ENCODE data around the gene CCDC9B.

The CCDC9B gene

GRCh38 chr15:40334941-40335795, 5.6 kb downstream of the CCDC9B start:
- FAIRE-seq, result no peak
- no peak for DNase-seq (ENCODE audit: insufficient read length, low spot score)
- no peak for TF ChIP-seq POLR2A (IDR thresholded peaks at IDR 0.05; ENCODE audit: low read depth, low read length)

DNA sequence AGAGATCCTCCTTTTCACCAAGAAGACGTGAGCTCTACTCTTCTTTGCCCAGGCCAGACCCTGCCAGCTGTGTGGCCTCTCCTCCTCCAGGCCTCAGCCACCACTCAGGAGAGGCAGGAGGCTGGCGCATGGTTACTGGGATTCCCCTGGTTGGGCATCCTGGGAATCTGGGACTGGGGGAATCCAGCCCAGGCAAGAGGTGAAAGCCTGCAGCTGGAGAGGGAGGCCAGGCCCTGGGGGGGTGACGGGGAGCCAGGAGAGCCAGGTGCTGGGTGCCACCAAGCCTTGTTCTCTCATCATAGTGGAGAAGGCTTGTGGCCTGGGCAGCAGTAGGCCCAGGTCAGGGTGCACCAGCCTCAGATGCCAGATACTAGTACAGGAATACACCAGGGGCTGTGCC, 6.2 kb downstream of the CCDC9B start:
- FAIRE-seq (no peak), DNase-seq (ENCODE audit: insufficient read length, low spot score) (no peak)
- TF ChIP-seq POLR2A (IDR thresholded peaks at IDR 0.05; ENCODE audit: low read depth, low read length), result no peak

DNA sequence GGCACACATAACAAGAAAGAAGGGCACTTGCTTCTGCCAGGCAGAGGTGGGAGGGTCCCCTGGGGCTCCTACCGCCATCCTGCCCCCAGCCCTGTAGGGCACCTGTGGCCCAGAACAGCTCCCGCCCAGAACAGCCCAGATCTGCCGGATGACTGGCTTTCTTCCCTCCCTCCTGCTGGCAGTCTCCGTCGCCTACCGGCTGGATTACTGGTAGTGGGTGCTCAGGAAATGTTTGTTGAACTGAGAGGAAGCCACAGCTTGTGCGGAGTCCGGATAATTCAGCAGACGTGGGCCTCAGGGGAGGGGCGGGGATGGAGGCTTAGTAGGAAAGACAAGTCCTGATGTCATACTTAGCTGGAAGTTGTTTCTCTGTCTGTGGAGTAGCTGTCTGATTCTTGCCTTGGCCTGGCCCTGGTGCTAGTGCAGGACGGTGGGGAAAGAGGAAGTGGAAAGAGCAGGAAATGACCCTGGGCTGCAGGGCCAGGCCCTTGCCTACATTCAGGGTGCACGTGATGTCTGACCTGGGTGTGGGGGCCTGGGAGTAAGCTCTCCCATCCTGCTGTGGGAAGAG, 6.7 kb downstream of the CCDC9B start:
- TF ChIP-seq POLR2A (IDR thresholded peaks at IDR 0.05; ENCODE audit: low read depth, low read length), result no peak
- FAIRE-seq (no peak), DNase-seq (ENCODE audit: insufficient read length, low spot score) (no peak)

DNA sequence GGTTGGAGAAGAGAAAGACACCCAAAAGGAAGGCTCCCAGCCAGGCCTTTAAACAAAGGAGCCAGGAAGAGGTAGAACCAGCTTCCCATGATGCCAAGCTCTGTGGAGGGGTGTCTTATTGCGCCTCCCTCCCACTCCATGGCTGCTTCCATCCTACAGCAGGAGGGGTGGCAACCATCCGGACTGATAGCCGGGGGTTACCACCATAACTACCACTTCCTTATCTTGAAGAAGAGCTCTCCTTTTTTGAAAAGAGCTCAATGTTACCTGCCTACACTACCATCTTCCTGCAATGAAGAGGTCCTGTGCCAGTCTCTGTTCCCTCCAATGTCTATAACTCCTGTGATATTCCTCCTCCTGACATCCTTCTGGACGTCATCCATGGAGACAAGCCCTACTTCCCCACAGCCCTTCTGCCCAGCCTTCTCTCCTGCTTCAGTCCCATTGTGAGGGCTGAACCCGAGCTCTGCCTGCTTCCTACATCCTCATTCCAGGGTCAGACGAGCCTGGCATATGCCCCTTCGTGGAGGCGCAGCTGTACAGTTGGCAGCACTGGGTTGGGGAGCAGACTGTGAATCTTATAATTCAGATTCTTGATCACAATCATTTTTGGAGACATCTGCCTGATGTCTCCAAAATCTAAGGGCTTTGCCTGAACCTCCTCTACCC, 8.5 kb downstream of the CCDC9B start:
- DNase-seq (ENCODE audit: insufficient read length, low spot score) (no peak), FAIRE-seq (no peak)
- no peak for TF ChIP-seq POLR2A (IDR thresholded peaks at IDR 0.05; ENCODE audit: low read depth, low read length)

DNA sequence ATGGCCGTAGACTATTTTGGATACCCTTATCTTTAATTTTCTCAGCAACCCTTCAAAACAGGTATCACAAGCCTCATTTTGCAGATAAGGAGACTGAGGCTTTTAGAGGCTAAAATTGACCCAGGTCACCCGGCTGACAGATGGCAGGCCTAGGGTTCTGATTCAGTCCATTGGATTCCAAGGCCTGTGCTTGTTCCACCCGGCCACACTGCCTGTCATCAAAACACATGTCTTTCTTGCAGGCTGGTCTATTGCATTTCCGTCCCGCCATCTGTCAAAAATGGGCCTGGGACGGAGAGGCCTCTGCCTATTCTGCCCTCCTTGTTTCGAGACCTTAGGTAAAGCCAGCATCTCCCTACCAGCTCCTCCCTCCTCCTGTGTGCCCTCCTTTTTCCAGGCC, 9.1 kb downstream of the CCDC9B start:
- FAIRE-seq (no peak), DNase-seq (ENCODE audit: insufficient read length, low spot score) (no peak)
- no peak for TF ChIP-seq POLR2A (IDR thresholded peaks at IDR 0.05; ENCODE audit: low read depth, low read length)

GRCh38 chr15:40331026-40331425, 9.7 kb downstream of the CCDC9B start:
- DNase-seq (ENCODE audit: insufficient read length, low spot score) (no peak), FAIRE-seq (no peak)
- TF ChIP-seq POLR2A (IDR thresholded peaks at IDR 0.05; ENCODE audit: low read depth, low read length), result no peak

GRCh38 chr15:40330368-40330836, 10.3 kb downstream of the CCDC9B start:
- TF ChIP-seq POLR2A (IDR thresholded peaks at IDR 0.05; ENCODE audit: low read depth, low read length), result no peak
- no peak for FAIRE-seq
- DNase-seq (ENCODE audit: insufficient read length, low spot score), result no peak

GRCh38 chr15:40329804-40330203, 10.9 kb downstream of the CCDC9B start:
- no peak for TF ChIP-seq POLR2A (IDR thresholded peaks at IDR 0.05; ENCODE audit: low read depth, low read length)
- no peak for DNase-seq (ENCODE audit: insufficient read length, low spot score)
- no peak for FAIRE-seq

DNA sequence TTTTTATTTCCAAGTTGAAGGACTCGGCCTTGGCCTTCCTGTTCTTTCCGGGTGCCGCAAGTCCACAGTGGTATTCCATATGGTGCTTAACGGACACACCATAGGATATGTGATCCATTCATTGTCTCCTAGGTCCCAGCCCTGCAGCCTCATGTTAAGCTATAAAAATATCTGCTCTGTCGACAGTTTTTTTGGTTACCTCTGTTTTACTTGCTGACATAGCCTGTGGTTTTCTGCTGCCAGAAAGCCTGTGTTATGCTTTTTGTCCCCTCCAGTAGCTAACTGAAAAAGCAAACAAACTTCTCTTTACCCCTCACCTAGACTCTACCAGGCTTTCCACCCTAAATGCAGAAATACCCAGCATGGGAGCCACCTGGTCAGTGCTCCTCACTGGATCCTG, 12.0 kb downstream of the CCDC9B start:
- no peak for TF ChIP-seq POLR2A (IDR thresholded peaks at IDR 0.05; ENCODE audit: low read depth, low read length)
- DNase-seq (ENCODE audit: insufficient read length, low spot score) (no peak), FAIRE-seq (no peak)

GRCh38 chr15:40328176-40328575, 12.6 kb downstream of the CCDC9B start:
- DNase-seq (ENCODE audit: insufficient read length, low spot score), result no peak
- FAIRE-seq, result no peak
- no peak for TF ChIP-seq POLR2A (IDR thresholded peaks at IDR 0.05; ENCODE audit: low read depth, low read length)

DNA sequence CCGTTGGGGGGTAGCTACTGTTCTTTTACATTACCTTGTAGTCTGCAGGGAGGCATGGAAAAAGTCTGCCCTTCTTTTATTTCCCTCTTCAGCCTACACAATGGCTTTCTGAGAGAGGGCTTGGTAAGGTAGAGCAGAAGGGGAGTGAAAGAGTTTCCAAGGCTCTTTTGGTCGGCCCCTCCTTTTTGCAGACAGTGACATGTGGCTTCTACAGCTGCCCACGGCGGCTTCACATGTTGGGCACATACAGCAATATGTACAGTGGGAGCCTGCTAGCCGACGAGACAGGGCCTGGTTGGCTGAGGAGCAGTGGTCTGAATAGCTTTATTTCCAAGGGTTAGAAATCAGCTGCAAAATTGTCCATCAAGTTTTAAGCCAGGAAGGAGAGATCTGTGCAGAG, 13.3 kb downstream of the CCDC9B start:
- DNase-seq (ENCODE audit: insufficient read length, low spot score), result no peak
- TF ChIP-seq POLR2A (IDR thresholded peaks at IDR 0.05; ENCODE audit: low read depth, low read length), result no peak
- no peak for FAIRE-seq

GRCh38 chr15:40325700-40326099, 15.0 kb downstream of the CCDC9B start:
- no peak for TF ChIP-seq POLR2A (IDR thresholded peaks at IDR 0.05; ENCODE audit: low read depth, low read length)
- FAIRE-seq, result no peak
- no peak for DNase-seq (ENCODE audit: insufficient read length, low spot score)

DNA sequence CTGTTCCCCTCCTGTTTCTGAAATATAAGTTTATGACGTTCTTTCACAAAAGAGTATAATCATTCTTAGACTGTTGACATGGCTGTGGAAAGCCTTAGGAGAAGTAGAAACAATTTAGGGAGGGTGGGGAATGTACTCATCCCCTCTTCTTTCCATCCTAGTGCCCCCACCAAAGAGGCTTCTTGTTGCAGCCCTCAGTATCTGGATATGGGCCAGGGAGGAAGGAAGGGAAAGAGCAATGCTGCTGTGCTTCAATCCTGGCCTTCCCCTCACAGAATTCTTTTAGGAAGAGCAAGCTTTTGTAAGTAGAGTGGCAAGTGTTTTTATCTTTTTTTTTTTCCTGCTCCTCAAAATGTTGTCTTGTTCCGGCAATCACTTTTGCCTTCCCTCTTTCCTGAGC, 15.6 kb downstream of the CCDC9B start:
- no peak for FAIRE-seq
- TF ChIP-seq POLR2A (IDR thresholded peaks at IDR 0.05; ENCODE audit: low read depth, low read length), result no peak
- DNase-seq (ENCODE audit: insufficient read length, low spot score), result no peak

Measured in H54 (cell line).